B cell (primary cell): Measurements from ENCODE around the gene PRAC2.

Experiments used
- EZH2 ChIP-seq: IDR thresholded peaks from 2 replicates; pipeline ENCODE4 v1.6.1; 2012; ENCODE audit warnings: borderline replicate concordance, low read depth, mild to moderate bottlenecking, moderate library complexity, low read length; ENCODE audit not compliant: insufficient read depth, poor library complexity, severe bottlenecking
- TF ChIP-seq, protein P1 (sequence below): fragments of 200-600 bp; IDR thresholded peaks from one replicate; pipeline ENCODE4 v1.8.0; 2022; ENCODE audit warnings: antibody characterized with exemption, mild to moderate bottlenecking

DNA sequence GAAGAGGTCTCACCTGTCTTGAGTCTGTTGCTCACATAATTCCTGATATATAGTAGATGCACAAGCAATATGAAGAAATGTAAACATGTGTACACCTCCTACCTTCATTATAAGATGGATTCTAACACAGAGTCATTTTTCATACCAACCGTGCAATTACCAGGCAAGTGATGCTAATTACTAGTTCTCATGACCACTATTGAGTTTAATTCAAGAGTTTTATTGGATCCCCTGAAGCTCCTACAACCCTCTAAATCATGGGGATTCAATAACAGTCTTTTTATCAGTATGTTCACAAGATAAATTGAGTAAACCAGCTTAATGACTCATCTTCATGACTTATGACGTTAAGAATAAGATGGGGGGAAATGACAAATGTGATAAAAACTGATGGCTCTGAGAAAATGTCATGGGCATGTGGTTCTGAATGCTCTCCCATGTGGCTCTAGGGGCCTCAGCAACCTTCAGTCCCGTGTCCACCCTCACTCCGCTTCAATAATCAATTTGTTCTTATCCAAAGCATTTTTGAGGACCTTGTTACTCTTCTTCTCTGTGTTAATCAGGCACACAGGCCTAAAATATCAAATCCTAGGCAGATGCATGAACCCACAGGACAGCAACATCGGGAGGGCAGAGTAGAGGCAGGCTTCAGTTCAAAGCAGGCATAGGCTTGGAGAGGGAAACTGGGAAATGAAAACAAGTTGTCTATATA, 43.4 kb upstream of the PRAC2 start:
- TF ChIP-seq, protein P1, sequence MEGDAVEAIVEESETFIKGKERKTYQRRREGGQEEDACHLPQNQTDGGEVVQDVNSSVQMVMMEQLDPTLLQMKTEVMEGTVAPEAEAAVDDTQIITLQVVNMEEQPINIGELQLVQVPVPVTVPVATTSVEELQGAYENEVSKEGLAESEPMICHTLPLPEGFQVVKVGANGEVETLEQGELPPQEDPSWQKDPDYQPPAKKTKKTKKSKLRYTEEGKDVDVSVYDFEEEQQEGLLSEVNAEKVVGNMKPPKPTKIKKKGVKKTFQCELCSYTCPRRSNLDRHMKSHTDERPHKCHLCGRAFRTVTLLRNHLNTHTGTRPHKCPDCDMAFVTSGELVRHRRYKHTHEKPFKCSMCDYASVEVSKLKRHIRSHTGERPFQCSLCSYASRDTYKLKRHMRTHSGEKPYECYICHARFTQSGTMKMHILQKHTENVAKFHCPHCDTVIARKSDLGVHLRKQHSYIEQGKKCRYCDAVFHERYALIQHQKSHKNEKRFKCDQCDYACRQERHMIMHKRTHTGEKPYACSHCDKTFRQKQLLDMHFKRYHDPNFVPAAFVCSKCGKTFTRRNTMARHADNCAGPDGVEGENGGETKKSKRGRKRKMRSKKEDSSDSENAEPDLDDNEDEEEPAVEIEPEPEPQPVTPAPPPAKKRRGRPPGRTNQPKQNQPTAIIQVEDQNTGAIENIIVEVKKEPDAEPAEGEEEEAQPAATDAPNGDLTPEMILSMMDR, result no peak
- TF ChIP-seq EZH2, result no peak
